Glutamatergic neuron (in vitro differentiated cells): Measurements from ENCODE around the gene TAF9. TPM values are rescaled to one million over a fixed set of nuclear protein-coding genes. Genes with fewer than 3 reads are reported as not detected.
A peak's percentile ranks its signal among the peaks of the same experiment; 100 is the strongest.
"Not testable (repeated sequence)": the region's sequence is repeated elsewhere in the genome, so short reads cannot be mapped to it uniquely, and the experiment has no call there.

Source experiments
- DNase-seq: peaks from one replicate; pipeline ENCODE4 v3.0.0; 2022
- H3K27ac Mint-ChIP-seq: one replicate; pipeline ENCODE4 v1.8.0; 2020; ENCODE audit warnings: mild to moderate bottlenecking, mixed read lengths, inconsistent platforms; ENCODE audit not compliant: unreplicated experiment
- H3K27me3 Mint-ChIP-seq: one replicate; pipeline ENCODE4 v1.8.0; 2020; ENCODE audit warnings: mild to moderate bottlenecking, moderate library complexity, mixed read lengths, inconsistent platforms; ENCODE audit not compliant: unreplicated experiment
- H3K36me3 Mint-ChIP-seq: one replicate; pipeline ENCODE4 v1.8.0; 2020; ENCODE audit warnings: mild to moderate bottlenecking, mixed read lengths, inconsistent platforms; ENCODE audit not compliant: unreplicated experiment
- H3K4me1 Mint-ChIP-seq: one replicate; pipeline ENCODE4 v1.8.0; 2020; ENCODE audit warnings: mild to moderate bottlenecking, low read depth, mixed read lengths, inconsistent platforms; ENCODE audit not compliant: unreplicated experiment
- H3K4me3 Mint-ChIP-seq: one replicate; pipeline ENCODE4 v1.8.0; 2020; ENCODE audit warnings: mild to moderate bottlenecking, mixed read lengths, inconsistent platforms; ENCODE audit not compliant: unreplicated experiment
- H3K9me3 Mint-ChIP-seq: one replicate; pipeline ENCODE4 v1.8.0; 2020; ENCODE audit warnings: mild to moderate bottlenecking, moderate library complexity, mixed read lengths, inconsistent platforms; ENCODE audit not compliant: unreplicated experiment
- total RNA-seq: library from RNA; stranded (reverse); fragmentation: NEBNext Ultra II Directional; extraction: Animal tissue kit (Norgen Biotek cat#: 25700); gene quantifications from one replicate; pipeline ENCODE4 v1.2.1, GENCODE V29; 2021; ENCODE audit not compliant: unreplicated experiment
- TF ChIP-seq, protein P1 (sequence below): fragments of 200-600 bp; sonication (generic); IDR thresholded peaks from one replicate; pipeline ENCODE4 v1.5.0; 2021; ENCODE audit not compliant: partially characterized antibody, unreplicated experiment

Gene TAF9
- total RNA-seq, 1 donor from 2014 or later: 79.0 TPM

DNA sequence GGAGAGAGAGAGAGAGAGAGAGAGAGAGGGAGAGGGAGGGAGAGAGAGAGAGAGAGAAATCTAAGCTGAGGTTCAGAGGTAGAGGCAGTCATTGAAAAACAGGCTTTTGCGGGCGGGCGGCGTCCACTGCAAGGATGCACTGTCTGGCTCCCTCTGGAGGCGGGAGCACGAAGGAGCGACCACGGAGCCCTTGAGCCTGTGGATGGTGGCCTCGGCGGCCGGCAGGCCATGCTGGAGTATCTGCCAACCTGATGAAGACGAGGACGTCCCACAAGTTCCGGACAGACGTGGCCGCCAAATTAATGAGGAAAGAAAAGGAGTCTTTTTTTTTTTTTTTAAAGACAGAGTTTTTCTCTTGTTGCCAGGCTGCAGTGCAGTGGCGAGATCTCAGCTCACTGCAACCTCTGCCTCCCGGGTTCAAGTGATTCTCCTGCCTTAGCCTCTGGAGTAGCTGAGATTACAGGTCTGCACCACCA lies 34.5 kb downstream of the TAF9 start:
- no peaks in the 10 kb centered on the region for H3K4me1 Mint-ChIP-seq
- TF ChIP-seq, protein P1, sequence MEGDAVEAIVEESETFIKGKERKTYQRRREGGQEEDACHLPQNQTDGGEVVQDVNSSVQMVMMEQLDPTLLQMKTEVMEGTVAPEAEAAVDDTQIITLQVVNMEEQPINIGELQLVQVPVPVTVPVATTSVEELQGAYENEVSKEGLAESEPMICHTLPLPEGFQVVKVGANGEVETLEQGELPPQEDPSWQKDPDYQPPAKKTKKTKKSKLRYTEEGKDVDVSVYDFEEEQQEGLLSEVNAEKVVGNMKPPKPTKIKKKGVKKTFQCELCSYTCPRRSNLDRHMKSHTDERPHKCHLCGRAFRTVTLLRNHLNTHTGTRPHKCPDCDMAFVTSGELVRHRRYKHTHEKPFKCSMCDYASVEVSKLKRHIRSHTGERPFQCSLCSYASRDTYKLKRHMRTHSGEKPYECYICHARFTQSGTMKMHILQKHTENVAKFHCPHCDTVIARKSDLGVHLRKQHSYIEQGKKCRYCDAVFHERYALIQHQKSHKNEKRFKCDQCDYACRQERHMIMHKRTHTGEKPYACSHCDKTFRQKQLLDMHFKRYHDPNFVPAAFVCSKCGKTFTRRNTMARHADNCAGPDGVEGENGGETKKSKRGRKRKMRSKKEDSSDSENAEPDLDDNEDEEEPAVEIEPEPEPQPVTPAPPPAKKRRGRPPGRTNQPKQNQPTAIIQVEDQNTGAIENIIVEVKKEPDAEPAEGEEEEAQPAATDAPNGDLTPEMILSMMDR: peak; percentile 55
- peak; percentile 90 for DNase-seq
- H3K9me3 Mint-ChIP-seq: no peaks in the 10 kb centered on the region
- H3K27ac Mint-ChIP-seq: no peak overlapping the region
- H3K4me3 Mint-ChIP-seq: no peak overlapping the region
- H3K27me3 Mint-ChIP-seq: peaks cover 2% of the 10 kb centered on the region
- H3K36me3 Mint-ChIP-seq: no peaks in the 10 kb centered on the region

DNA sequence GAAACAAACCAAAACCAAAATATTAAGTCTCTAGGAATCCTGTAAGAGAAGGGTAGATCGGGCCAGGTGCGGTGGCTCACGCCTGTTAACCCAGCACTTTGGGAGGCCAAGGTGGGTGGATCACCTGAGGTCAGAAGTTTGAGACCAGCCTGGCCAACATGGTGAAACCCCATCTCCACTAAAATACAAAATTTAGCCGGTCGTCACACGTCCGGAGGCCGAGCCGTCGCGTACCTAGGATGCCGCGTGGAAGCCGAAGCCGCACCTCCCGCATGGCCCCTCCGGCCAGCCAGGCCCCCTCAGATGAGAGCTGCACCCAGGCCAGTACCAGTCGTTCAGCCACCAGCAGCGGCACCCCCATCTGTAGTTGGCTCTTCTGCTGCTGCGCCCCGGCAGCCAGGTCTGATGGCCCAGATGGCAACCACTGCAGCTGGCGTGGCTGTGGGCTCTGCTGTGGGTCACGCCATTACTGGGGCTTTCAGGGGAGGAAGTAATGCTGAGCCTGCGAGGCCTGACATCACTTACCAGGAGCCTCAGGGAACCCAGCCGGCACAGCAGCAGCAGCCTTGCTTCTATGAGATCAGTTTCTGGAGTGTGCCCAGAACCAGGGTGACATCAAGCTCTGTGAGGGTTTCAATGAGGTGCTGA lies 35.5 kb downstream of the TAF9 start:
- not testable (repeated sequence) for H3K27me3 Mint-ChIP-seq, H3K4me1 Mint-ChIP-seq, DNase-seq, H3K27ac Mint-ChIP-seq, H3K4me3 Mint-ChIP-seq, H3K9me3 Mint-ChIP-seq, H3K36me3 Mint-ChIP-seq

DNA sequence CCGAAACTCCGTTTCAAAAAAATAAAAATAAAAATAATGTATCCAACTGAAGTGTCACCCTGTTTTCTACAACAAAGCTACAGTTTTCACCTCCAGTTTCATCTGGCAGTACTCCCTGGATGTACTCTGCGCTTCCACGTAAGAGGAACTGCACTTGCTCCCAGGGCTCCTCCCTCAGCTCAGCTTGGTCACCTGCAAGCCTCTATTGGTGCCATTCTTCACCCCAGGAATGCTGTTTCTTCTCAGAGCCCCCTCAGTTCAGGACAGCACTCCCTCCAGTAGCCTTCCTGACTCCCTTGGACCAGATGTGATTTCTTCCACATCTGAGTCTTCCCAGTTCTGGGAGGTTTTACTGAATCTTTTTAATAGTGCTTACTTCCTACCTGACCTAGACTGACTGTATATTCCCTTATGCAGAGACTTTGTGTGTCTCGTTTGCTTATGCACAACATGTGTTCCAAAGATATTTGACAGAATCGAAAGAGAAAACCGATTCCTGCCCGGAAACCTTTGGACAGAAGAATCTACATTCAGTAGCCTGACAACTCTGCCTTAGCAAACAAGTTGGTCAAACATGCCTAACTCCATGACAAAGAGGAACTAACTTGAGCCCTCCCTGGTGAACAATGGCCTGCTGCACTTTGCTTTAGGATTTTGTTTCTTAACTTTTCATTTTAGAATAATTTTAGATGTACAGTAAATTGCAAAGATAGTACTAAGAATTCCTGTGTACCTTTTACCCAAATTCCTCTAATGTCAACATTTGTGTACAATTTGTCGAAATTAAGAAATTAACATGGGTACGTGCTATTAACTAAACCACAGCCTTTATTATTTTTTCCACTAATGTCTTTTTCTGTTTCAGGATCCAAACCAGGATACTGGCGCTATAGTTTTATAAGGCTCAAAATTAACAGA lies 37.5 kb downstream of the TAF9 start:
- H3K36me3 Mint-ChIP-seq: no peaks in the 10 kb centered on the region
- H3K27me3 Mint-ChIP-seq: peaks cover 2% of the 10 kb centered on the region
- no peak overlapping the region for H3K27ac Mint-ChIP-seq
- DNase-seq: no peak
- H3K4me3 Mint-ChIP-seq: peak overlapping the region; percentile 84
- H3K4me1 Mint-ChIP-seq: no peaks in the 10 kb centered on the region
- TF ChIP-seq, protein P1: no peak
- no peaks in the 10 kb centered on the region for H3K9me3 Mint-ChIP-seq

DNA sequence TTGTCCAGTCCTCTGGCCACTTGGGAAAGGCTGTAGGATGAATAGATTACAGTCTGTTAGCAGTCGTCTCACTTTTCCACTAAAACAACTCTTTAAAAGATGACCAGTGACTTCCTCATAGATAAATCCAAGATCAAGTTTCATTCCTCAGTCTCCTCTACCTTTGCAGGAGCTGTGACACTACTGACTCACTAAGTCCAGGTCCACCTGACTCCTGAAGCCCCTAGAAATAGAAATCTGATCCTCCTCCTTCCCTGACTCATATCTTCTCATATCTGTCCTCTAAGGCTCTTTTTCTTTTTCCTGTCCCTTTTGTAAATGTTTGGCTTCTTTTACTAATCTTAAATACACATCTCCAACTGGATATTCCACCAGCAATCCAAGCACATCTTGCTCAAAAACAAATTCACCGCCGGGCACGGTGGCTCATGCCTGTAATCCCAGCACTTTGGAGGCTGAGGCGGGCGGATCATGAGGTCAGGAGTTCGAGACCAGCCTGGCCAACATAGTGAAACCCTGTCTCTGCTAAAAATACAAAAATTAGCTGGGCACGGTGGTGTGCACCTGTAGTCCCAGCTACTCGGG lies 39.3 kb downstream of the TAF9 start:
- DNase-seq: no peak
- no peaks in the 10 kb centered on the region for H3K36me3 Mint-ChIP-seq
- no peaks in the 10 kb centered on the region for H3K4me1 Mint-ChIP-seq
- TF ChIP-seq, protein P1: no peak
- no peaks in the 10 kb centered on the region for H3K27me3 Mint-ChIP-seq
- no peaks in the 10 kb centered on the region for H3K9me3 Mint-ChIP-seq
- H3K4me3 Mint-ChIP-seq: no peak overlapping the region
- H3K27ac Mint-ChIP-seq: no peak overlapping the region

DNA sequence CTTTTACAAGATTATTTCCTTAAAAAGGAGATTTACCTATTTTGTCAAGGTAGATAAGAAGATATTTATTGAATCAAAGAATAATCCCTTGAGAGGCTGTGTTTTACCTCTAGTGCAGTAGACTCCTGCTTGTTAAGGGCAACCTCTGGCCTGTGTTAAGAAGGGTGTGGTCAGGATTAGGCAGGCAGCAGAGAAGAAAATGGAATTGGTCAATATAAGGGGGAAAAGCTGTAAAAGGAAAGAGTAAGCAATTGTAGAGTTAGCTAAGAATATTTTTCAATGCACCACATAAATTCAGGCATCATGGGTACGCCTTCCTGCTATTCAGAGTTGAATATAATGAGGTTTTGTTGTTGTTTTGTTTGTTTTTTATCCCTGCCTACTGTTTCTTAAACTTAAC lies 43.0 kb downstream of the TAF9 start:
- H3K9me3 Mint-ChIP-seq: no peaks in the 10 kb centered on the region
- DNase-seq: no peak
- H3K27ac Mint-ChIP-seq: no peak overlapping the region
- TF ChIP-seq, protein P1: no peak
- H3K4me3 Mint-ChIP-seq: no peak overlapping the region
- H3K4me1 Mint-ChIP-seq: no peaks in the 10 kb centered on the region
- H3K36me3 Mint-ChIP-seq: no peaks in the 10 kb centered on the region
- H3K27me3 Mint-ChIP-seq: no peaks in the 10 kb centered on the region
